Measurements from ENCODE around the gene ZNF728.
"Not testable (repeated sequence)": the region's sequence is repeated elsewhere in the genome, so short reads cannot be mapped to it uniquely, and the experiment has no call there.

The ZNF728 gene

GRCh38 chr19:22976248-22976647, 26.7 kb downstream of the ZNF728 start:
- no peak overlapping the region for H3K27ac ChIP-seq
- ChIA-PET POLR2A (ENCODE audit: low non-redundant PET) (no interaction called here), CTCF (no interaction called here)
- TF ChIP-seq, protein P1, sequence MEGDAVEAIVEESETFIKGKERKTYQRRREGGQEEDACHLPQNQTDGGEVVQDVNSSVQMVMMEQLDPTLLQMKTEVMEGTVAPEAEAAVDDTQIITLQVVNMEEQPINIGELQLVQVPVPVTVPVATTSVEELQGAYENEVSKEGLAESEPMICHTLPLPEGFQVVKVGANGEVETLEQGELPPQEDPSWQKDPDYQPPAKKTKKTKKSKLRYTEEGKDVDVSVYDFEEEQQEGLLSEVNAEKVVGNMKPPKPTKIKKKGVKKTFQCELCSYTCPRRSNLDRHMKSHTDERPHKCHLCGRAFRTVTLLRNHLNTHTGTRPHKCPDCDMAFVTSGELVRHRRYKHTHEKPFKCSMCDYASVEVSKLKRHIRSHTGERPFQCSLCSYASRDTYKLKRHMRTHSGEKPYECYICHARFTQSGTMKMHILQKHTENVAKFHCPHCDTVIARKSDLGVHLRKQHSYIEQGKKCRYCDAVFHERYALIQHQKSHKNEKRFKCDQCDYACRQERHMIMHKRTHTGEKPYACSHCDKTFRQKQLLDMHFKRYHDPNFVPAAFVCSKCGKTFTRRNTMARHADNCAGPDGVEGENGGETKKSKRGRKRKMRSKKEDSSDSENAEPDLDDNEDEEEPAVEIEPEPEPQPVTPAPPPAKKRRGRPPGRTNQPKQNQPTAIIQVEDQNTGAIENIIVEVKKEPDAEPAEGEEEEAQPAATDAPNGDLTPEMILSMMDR (conservative IDR thresholded peaks at IDR 0.05; ENCODE audit: low read depth), result no peak
- no peak for DNase-seq (ENCODE audit: low spot score)

- POLR2A ChIA-PET (ENCODE audit: low non-redundant PET); H3K27ac ChIP-seq; CTCF ChIA-PET; DNase-seq (ENCODE audit: low spot score): not testable (repeated sequence)
Measured at GRCh38 chr19:22975546-22976136, 27.3 kb downstream of the ZNF728 start.

- POLR2A ChIA-PET (ENCODE audit: low non-redundant PET), result no interaction called here
- TF ChIP-seq, protein P1 (conservative IDR thresholded peaks at IDR 0.05; ENCODE audit: low read depth), result no peak
- CTCF ChIA-PET, result no interaction called here
- DNase-seq (ENCODE audit: low spot score), result no peak
- H3K27ac ChIP-seq, result no peak overlapping the region
Measured at GRCh38 chr19:22945560-22945959, 57.4 kb downstream of the ZNF728 start.

- ChIA-PET CTCF (no interaction called here), POLR2A (ENCODE audit: low non-redundant PET) (no interaction called here)
- H3K27ac ChIP-seq, result no peak overlapping the region
- TF ChIP-seq, protein P1 (conservative IDR thresholded peaks at IDR 0.05; ENCODE audit: low read depth), result no peak
- no peak for DNase-seq (ENCODE audit: low spot score)
Measured at GRCh38 chr19:22935151-22935550, 67.8 kb downstream of the ZNF728 start.

DNA sequence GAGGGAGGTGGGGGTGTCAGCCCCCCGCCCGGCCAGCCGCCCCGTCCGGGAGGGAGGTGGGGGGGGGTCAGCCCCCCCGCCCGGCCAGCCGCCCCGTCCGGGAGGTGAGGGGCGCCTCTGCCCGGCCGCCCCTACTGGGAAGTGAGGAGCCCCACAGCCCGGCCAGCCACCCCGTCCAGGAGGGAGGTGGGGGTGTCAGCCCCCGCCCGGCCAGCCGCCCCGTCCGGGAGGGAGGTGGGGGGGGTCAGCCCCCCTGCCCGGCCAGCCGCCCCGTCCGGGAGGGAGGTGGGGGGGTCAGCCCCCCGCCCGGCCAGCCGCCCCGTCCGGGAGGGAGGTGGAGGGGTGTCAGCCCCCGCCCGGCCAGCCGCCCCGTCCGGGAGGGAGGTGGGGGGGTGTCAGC, 75.4 kb downstream of the ZNF728 start:
- H3K27ac ChIP-seq; POLR2A ChIA-PET (ENCODE audit: low non-redundant PET); DNase-seq (ENCODE audit: low spot score); CTCF ChIA-PET: not testable (repeated sequence)

DNA sequence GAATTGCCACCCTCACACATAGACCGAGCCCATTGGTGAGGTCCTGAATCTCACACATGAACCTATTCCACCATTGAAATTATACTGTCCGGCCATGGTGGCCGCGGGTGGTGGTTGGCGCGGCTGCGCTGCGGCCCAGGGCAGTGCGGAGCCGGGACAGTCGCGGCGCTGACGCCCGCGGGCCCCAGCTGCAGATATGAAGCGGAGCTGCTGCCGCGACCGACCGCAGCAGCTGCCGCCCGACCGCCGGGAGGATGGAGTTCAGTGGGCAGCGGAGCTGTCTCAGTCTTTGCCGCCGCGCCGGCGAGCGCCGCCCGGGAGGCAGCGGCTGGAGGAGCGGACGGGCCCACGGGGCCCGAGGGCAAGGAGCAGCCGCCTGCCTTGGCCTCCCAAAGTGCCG, 77.8 kb downstream of the ZNF728 start:
- H3K27ac ChIP-seq; POLR2A ChIA-PET (ENCODE audit: low non-redundant PET); CTCF ChIA-PET; DNase-seq (ENCODE audit: low spot score): not testable (repeated sequence)
